Placental pericyte (primary cell): ENCODE measurements around the gene NR2F1-AS1. TPM values are rescaled to one million over a fixed set of nuclear protein-coding genes. Genes with fewer than 3 reads are reported as not detected.

Source experiments
- total RNA-seq: library from RNA; depleted of rRNA; stranded (reverse); fragments of >200 nt; gene quantifications from 2 replicates; pipeline ENCODE4 v1.2.3, GENCODE V29; 2012

Gene NR2F1-AS1
- total RNA-seq, result 33.8 and 42.9 TPM in 2 replicates

GRCh38 chr5:93580927-93581445 is at the start of gene NR2F1-AS1:
Gene NR2F1-AS1 (minus strand): TSS chr5:93581219.

GRCh38 chr5:93582677-93583438 is 1.8 kb upstream of the NR2F1-AS1 start, which contains the start of gene NR2F1:
Gene NR2F1 (plus strand): TSS chr5:93583222. CDS start chr5:93585024, 1,802 bp downstream.

Other genes with a start within 250 kb of the NR2F1-AS1 start
- gene NR2F1, start 2.0 kb upstream of the NR2F1-AS1 start, total RNA-seq, result 87.2 and 93.7 TPM in 2 replicates
- 0.88 and 1.7 TPM in 2 replicates for gene POU5F2, start 160.4 kb upstream of the NR2F1-AS1 start, total RNA-seq